ENCODE results near the gene SART1.

GRCh38 chr11:65972116-65972515 lies 10.6 kb downstream of the SART1 start:
- TF ChIP-seq POLR2AphosphoS5 (IDR thresholded peaks at IDR 0.05; ENCODE audit: borderline replicate concordance, low read depth, low read length) (no peak), EZH2 (IDR thresholded peaks at IDR 0.05) (no peak)

All from SK-N-MC (cell line).